Mammary epithelial cell (primary cell): ENCODE measurements around the gene RAPGEF4.

Source experiments
- EZH2 ChIP-seq: IDR thresholded peaks from 2 replicates; pipeline ENCODE4 v1.6.1; 2012; ENCODE audit warnings: low read length, inconsistent platforms, borderline replicate concordance
- TF ChIP-seq, protein P1 (sequence below), 2 donors: IDR thresholded peaks in 1 of 2; conservative IDR thresholded peaks in 1 of 2; 2 replicates each; pipeline ENCODE4 v1.5.1; 2011 to 2012; ENCODE audit warnings: inconsistent platforms in 2 of 2, low read length in 2 of 2, mild to moderate bottlenecking in 2 of 2, control low read depth in 1 of 2, low read depth in 1 of 2; ENCODE audit not compliant: insufficient read depth in 1 of 2; ENCODE audit errors: extremely low read depth in 1 of 2

DNA sequence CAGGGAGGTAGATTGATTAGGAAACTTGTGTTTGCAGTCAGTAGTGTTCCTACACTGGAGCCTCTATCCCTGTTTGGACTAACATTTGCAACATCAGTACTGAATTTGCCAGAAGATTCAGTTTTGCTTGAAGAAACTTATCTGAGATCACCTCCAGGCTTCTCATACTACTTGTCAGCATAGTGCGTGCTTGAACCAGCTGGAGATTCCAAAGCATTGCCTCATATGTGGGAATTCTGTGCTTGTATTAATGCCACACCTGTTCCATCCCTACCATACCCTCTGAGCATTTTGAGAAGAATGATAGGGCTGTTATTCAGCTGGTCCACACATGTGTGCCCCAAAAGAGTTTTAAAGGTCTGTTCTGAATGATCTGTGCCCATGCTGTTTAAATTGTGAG is 148.7 kb downstream of the RAPGEF4 start:
- TF ChIP-seq, protein P1, sequence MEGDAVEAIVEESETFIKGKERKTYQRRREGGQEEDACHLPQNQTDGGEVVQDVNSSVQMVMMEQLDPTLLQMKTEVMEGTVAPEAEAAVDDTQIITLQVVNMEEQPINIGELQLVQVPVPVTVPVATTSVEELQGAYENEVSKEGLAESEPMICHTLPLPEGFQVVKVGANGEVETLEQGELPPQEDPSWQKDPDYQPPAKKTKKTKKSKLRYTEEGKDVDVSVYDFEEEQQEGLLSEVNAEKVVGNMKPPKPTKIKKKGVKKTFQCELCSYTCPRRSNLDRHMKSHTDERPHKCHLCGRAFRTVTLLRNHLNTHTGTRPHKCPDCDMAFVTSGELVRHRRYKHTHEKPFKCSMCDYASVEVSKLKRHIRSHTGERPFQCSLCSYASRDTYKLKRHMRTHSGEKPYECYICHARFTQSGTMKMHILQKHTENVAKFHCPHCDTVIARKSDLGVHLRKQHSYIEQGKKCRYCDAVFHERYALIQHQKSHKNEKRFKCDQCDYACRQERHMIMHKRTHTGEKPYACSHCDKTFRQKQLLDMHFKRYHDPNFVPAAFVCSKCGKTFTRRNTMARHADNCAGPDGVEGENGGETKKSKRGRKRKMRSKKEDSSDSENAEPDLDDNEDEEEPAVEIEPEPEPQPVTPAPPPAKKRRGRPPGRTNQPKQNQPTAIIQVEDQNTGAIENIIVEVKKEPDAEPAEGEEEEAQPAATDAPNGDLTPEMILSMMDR (conservative IDR thresholded peaks at IDR 0.05 in 1 of 2, IDR thresholded peaks at IDR 0.05 in 1 of 2; ENCODE audit: extremely low read depth in 1 of 2, insufficient read depth in 1 of 2, low read depth in 1 of 2, low read length in 2 of 2) = no peak
- TF ChIP-seq EZH2 = no peak
